Neural progenitor cell (in vitro differentiated cells): Measurements from ENCODE around the gene CRELD2.

Source experiments
- EZH2phosphoT487 ChIP-seq: fragments of 200-600 bp; sonication (generic); IDR thresholded peaks from 2 replicates; pipeline ENCODE4 v1.6.1; 2017; ENCODE audit warnings: antibody characterized with exemption
- TF ChIP-seq, protein P1 (sequence below): fragments of 200-600 bp; sonication (generic); IDR thresholded peaks from 2 replicates; pipeline ENCODE4 v1.5.1; 2017; ENCODE audit warnings: antibody characterized with exemption, mild to moderate bottlenecking

DNA sequence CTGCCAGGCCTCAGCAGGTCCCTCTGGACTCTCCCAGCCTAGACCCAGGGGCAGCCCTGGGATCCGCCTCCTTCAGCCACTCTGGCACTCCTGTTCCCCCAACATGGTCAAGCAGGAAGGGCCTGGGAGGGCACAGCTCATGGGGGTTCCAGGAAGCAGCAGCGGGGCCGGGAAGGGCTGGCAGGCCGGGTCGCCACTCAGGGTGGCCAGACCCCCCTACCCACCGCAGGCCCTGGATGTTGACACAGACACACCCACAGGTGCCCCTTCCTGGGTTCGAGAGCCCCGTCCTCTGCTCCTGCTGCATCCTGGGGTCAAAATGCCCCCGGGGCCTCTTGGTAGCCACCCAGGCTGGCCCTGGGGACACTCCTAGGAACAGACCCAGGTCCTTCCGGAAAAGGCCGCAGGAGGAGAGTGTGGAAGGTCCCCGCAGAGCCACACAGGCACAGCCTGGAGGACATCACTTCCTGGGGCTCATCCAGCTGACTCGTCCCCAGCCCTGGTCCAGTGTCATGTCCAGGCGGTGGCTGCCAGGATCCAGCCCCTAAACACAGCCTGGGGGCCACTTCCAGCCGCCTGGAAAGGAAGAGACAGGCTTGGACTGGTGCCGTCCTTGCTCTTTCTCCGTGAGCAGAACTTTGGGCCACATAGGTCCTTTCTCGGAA, 35.4 kb downstream of the CRELD2 start:
- TF ChIP-seq, protein P1, sequence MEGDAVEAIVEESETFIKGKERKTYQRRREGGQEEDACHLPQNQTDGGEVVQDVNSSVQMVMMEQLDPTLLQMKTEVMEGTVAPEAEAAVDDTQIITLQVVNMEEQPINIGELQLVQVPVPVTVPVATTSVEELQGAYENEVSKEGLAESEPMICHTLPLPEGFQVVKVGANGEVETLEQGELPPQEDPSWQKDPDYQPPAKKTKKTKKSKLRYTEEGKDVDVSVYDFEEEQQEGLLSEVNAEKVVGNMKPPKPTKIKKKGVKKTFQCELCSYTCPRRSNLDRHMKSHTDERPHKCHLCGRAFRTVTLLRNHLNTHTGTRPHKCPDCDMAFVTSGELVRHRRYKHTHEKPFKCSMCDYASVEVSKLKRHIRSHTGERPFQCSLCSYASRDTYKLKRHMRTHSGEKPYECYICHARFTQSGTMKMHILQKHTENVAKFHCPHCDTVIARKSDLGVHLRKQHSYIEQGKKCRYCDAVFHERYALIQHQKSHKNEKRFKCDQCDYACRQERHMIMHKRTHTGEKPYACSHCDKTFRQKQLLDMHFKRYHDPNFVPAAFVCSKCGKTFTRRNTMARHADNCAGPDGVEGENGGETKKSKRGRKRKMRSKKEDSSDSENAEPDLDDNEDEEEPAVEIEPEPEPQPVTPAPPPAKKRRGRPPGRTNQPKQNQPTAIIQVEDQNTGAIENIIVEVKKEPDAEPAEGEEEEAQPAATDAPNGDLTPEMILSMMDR: no peak
- no peak for TF ChIP-seq EZH2phosphoT487
